C4-2B (cell line): ENCODE data around the gene ARHGAP8.

Experiments used
- H3K27ac ChIP-seq: fragments of 450-650 bp; 2 replicates; pipeline ENCODE4 v1.5.1; 2017
- ZFX ChIP-seq: fragments of 450-650 bp; IDR thresholded peaks from 2 replicates; pipeline ENCODE4 v1.6.1; 2017
- TF ChIP-seq, protein P1 (sequence below): fragments of 450-650 bp; conservative IDR thresholded peaks from 2 replicates; pipeline ENCODE4 v1.5.1; 2017; ENCODE audit warnings: mild to moderate bottlenecking

The ARHGAP8 gene

GRCh38 chr22:44759430-44760310, 7.3 kb downstream of the ARHGAP8 start:
- TF ChIP-seq ZFX: no peak
- TF ChIP-seq, protein P1, sequence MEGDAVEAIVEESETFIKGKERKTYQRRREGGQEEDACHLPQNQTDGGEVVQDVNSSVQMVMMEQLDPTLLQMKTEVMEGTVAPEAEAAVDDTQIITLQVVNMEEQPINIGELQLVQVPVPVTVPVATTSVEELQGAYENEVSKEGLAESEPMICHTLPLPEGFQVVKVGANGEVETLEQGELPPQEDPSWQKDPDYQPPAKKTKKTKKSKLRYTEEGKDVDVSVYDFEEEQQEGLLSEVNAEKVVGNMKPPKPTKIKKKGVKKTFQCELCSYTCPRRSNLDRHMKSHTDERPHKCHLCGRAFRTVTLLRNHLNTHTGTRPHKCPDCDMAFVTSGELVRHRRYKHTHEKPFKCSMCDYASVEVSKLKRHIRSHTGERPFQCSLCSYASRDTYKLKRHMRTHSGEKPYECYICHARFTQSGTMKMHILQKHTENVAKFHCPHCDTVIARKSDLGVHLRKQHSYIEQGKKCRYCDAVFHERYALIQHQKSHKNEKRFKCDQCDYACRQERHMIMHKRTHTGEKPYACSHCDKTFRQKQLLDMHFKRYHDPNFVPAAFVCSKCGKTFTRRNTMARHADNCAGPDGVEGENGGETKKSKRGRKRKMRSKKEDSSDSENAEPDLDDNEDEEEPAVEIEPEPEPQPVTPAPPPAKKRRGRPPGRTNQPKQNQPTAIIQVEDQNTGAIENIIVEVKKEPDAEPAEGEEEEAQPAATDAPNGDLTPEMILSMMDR: no peak
- H3K27ac ChIP-seq: no peak overlapping the region

GRCh38 chr22:44760476-44760875, 8.1 kb downstream of the ARHGAP8 start:
- H3K27ac ChIP-seq: no peak overlapping the region
- TF ChIP-seq, protein P1: no peak
- TF ChIP-seq ZFX: no peak

DNA sequence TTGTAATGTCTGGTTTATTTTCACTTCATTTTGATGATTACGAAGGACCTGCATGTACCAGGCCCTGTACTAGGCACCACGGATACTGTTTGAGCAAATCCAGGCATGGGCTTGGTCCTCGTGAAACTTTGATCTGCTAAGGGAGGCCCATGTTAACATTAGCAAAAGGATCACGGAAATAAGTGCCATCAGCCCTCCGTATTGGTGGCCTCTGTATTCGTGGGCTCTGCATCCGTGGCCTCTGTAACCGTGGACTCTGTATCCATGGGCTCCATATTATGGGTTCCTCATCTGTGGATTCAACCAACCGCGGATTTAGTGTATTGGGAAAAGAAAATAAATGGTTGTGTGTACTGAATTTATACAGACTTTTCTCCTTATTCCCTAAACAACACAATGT, 8.7 kb downstream of the ARHGAP8 start:
- H3K27ac ChIP-seq: no peak overlapping the region
- no peak for TF ChIP-seq ZFX
- TF ChIP-seq, protein P1: no peak

GRCh38 chr22:44764373-44764772, 12.0 kb downstream of the ARHGAP8 start:
- TF ChIP-seq, protein P1: no peak
- no peak for TF ChIP-seq ZFX
- no peak overlapping the region for H3K27ac ChIP-seq

GRCh38 chr22:44764974-44765373, 12.6 kb downstream of the ARHGAP8 start:
- TF ChIP-seq, protein P1: no peak
- TF ChIP-seq ZFX: no peak
- H3K27ac ChIP-seq: no peak overlapping the region

DNA sequence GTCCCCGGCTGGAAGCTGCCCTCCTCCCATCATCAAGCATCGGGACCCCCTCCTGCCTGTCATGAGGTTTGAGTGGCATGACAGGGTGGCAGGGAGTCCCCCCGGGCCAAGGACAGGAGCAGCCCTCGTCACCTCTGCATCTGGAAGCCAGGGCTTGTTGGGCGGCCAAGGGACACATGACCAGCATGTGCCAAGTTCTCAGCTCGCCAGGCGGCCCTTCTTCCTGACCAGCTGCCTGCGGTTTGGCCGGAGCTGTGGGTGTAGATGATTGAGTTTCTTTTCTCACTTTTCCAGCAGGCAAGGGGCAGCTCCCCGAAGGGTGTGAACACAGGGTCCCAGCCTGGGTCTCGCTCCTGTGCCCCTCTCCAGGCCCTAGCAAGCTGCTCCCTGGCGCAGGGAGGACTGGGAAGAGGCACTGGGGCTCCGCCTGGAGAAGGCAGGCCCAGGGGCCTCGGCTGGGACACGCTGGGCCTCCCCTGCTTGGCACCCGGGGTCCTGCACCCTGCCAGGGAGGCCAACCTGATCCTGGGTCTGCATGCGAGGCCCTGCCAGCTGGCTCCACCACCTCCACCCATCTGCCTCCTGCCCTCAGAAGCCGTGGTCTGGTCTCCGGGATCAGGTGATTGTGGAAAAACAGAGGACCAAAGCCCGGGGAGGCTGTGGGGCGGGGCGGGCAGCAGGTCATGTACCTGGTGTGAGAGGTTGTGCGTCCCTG, 13.4 kb downstream of the ARHGAP8 start:
- H3K27ac ChIP-seq: no peak overlapping the region
- TF ChIP-seq, protein P1: no peak
- no peak for TF ChIP-seq ZFX

GRCh38 chr22:44773082-44773481, 20.7 kb downstream of the ARHGAP8 start:
- TF ChIP-seq ZFX: no peak
- TF ChIP-seq, protein P1: no peak
- no peak overlapping the region for H3K27ac ChIP-seq
